Measurements from ENCODE around the gene PLGRKT. TPM values are rescaled to one million over a fixed set of nuclear protein-coding genes. Genes with fewer than 3 reads are reported as not detected.
"Not testable (repeated sequence)": the region's sequence is repeated elsewhere in the genome, so short reads cannot be mapped to it uniquely, and the experiment has no call there.

PLGRKT gene
- total RNA-seq, 4 donors from 2014 or later: 6.9 to 18.5 (median 13.4) TPM

- H3K4me1 ChIP-seq: no peaks in the 10 kb centered on the region
- H3K36me3 ChIP-seq: no peaks in the 10 kb centered on the region
- H3K27me3 ChIP-seq: no peaks in the 10 kb centered on the region
- H3K27ac ChIP-seq: no peak overlapping the region
- 94% methylated on average over 8 of the region's 8 CpGs for WGBS
- no peak for TF ChIP-seq POLR2AphosphoS5 (IDR thresholded peaks at IDR 0.05)
- TF ChIP-seq EP300 (IDR thresholded peaks at IDR 0.05): no peak
- TF ChIP-seq POLR2A (IDR thresholded peaks at IDR 0.05): no peak
- no peak for TF ChIP-seq CTCF (IDR thresholded peaks at IDR 0.05)
- no peaks in the 10 kb centered on the region for H3K9me3 ChIP-seq
- DNase-seq (ENCODE audit: low spot score in 2 of 2): no peak
- no peak overlapping the region for H3K4me3 ChIP-seq
Observed at GRCh38 chr9:5482194-5482593, 44.5 kb upstream of the PLGRKT start.

GRCh38 chr9:5481322-5482040, 43.8 kb upstream of the PLGRKT start:
- no peaks in the 10 kb centered on the region for H3K4me1 ChIP-seq
- no peaks in the 10 kb centered on the region for H3K27me3 ChIP-seq
- no peak overlapping the region for H3K27ac ChIP-seq
- DNase-seq (ENCODE audit: low spot score in 2 of 2): no peak
- 82% methylated on average over 5 of the region's 5 CpGs for WGBS
- H3K36me3 ChIP-seq: no peaks in the 10 kb centered on the region
- H3K4me3 ChIP-seq: no peak overlapping the region
- no peaks in the 10 kb centered on the region for H3K9me3 ChIP-seq
- no peak for TF ChIP-seq EP300 (IDR thresholded peaks at IDR 0.05)
- TF ChIP-seq POLR2AphosphoS5 (IDR thresholded peaks at IDR 0.05): no peak
- TF ChIP-seq CTCF (IDR thresholded peaks at IDR 0.05): no peak
- TF ChIP-seq POLR2A (IDR thresholded peaks at IDR 0.05): no peak

- H3K27ac ChIP-seq: no peak overlapping the region
- WGBS: 88% methylated on average over 4 of the region's 4 CpGs
Observed at GRCh38 chr9:5480919-5481318, 43.2 kb upstream of the PLGRKT start.

GRCh38 chr9:5479994-5480694, 42.4 kb upstream of the PLGRKT start:
- Histone ChIP-seq H3K4me3 (no peak overlapping the region), H3K9me3 (no peaks in the 10 kb centered on the region), H3K27me3 (no peaks in the 10 kb centered on the region), H3K4me1 (no peaks in the 10 kb centered on the region), H3K27ac (no peak overlapping the region), H3K36me3 (no peaks in the 10 kb centered on the region)
- DNase-seq (ENCODE audit: low spot score in 2 of 2): no peak
- no peak for TF ChIP-seq POLR2A (IDR thresholded peaks at IDR 0.05)
- TF ChIP-seq CTCF (IDR thresholded peaks at IDR 0.05): no peak
- no peak for TF ChIP-seq POLR2AphosphoS5 (IDR thresholded peaks at IDR 0.05)
- TF ChIP-seq EP300 (IDR thresholded peaks at IDR 0.05): no peak
- WGBS: 86% methylated on average over 3 of the region's 3 CpGs

More at GRCh38 chr9:5480919-5481318, 43.2 kb upstream of the PLGRKT start:
- H3K27me3 ChIP-seq: no peaks in the 10 kb centered on the region
- no peaks in the 10 kb centered on the region for H3K36me3 ChIP-seq
- no peaks in the 10 kb centered on the region for H3K9me3 ChIP-seq
- TF ChIP-seq CTCF (IDR thresholded peaks at IDR 0.05) (no peak), POLR2AphosphoS5 (IDR thresholded peaks at IDR 0.05) (no peak), POLR2A (IDR thresholded peaks at IDR 0.05) (no peak), EP300 (IDR thresholded peaks at IDR 0.05) (no peak)
- H3K4me1 ChIP-seq: no peaks in the 10 kb centered on the region
- DNase-seq (ENCODE audit: low spot score in 2 of 2): no peak
- no peak overlapping the region for H3K4me3 ChIP-seq

GRCh38 chr9:5478206-5478605, 40.5 kb upstream of the PLGRKT start:
- Histone ChIP-seq H3K4me1 (no peaks in the 10 kb centered on the region), H3K4me3 (no peak overlapping the region), H3K9me3 (no peaks in the 10 kb centered on the region), H3K27me3 (no peaks in the 10 kb centered on the region), H3K36me3 (no peaks in the 10 kb centered on the region), H3K27ac (no peak overlapping the region)
- WGBS: 75% methylated on average over 2 of the region's 2 CpGs
- no peak for DNase-seq (ENCODE audit: low spot score in 2 of 2)
- TF ChIP-seq EP300 (IDR thresholded peaks at IDR 0.05) (no peak), POLR2AphosphoS5 (IDR thresholded peaks at IDR 0.05) (no peak), CTCF (IDR thresholded peaks at IDR 0.05) (no peak), POLR2A (IDR thresholded peaks at IDR 0.05) (no peak)

- 93% methylated on average over 2 of the region's 2 CpGs for WGBS
- H3K4me1 ChIP-seq; H3K9me3 ChIP-seq; H3K36me3 ChIP-seq; H3K27ac ChIP-seq; DNase-seq (ENCODE audit: low spot score in 2 of 2); H3K27me3 ChIP-seq; H3K4me3 ChIP-seq: not testable (repeated sequence)
Observed at GRCh38 chr9:5475611-5476010, 37.9 kb upstream of the PLGRKT start.
